Pulmonary artery endothelial cell (primary cell): ENCODE measurements around the gene CRABP2. TPM values are rescaled to one million over a fixed set of nuclear protein-coding genes. Genes with fewer than 3 reads are reported as not detected.
A peak's percentile ranks its signal among the peaks of the same experiment; 100 is the strongest.

ENCODE experiments used
- DNase-seq: peaks from one replicate; pipeline ENCODE4 v3.0.0-alpha.2; 2011; ENCODE audit warnings: low read depth, low spot score
- total RNA-seq: library from RNA; depleted of rRNA; stranded (reverse); fragments of >200 nt; gene quantifications from 2 replicates; pipeline ENCODE4 v1.2.3, GENCODE V29; 2014

CRABP2 gene
- total RNA-seq, 1 donor from 2014 or later: 0.46 TPM

GRCh38 chr1:156691665-156692440 lies 13.5 kb downstream of the CRABP2 start:
- DNase-seq: no peak

GRCh38 chr1:156691191-156691590 lies 14.2 kb downstream of the CRABP2 start:
- no peak for DNase-seq

GRCh38 chr1:156690675-156691036 lies 14.7 kb downstream of the CRABP2 start:
- no peak for DNase-seq

GRCh38 chr1:156689953-156690674 lies 15.3 kb downstream of the CRABP2 start:
- DNase-seq: no peak

GRCh38 chr1:156689035-156689952 lies 16.1 kb downstream of the CRABP2 start:
- DNase-seq: peak; percentile 39

- DNase-seq: no peak
Measured at GRCh38 chr1:156684227-156684782, 21.1 kb downstream of the CRABP2 start.

- no peak for DNase-seq
Measured at GRCh38 chr1:156682166-156682890, 23.1 kb downstream of the CRABP2 start.

- no peak for DNase-seq
Measured at GRCh38 chr1:156681196-156681960, 24.0 kb downstream of the CRABP2 start.

GRCh38 chr1:156680056-156680455 lies 25.3 kb downstream of the CRABP2 start:
- no peak for DNase-seq

- DNase-seq: no peak
Measured at GRCh38 chr1:156677616-156678596, 27.5 kb downstream of the CRABP2 start.

GRCh38 chr1:156676820-156677615 lies 28.4 kb downstream of the CRABP2 start, which contains the start of gene NES:
TSS of gene NES (minus strand) at chr1:156677407. CDS start at chr1:156677264, 143 bp downstream.
- DNase-seq: no peak

GRCh38 chr1:156676114-156676819 lies 29.1 kb downstream of the CRABP2 start:
- DNase-seq: no peak

GRCh38 chr1:156675210-156676113 lies 29.9 kb downstream of the CRABP2 start:
- DNase-seq: no peak

- no peak for DNase-seq
Measured at GRCh38 chr1:156673387-156674121, 31.8 kb downstream of the CRABP2 start.

- DNase-seq: no peak
Measured at GRCh38 chr1:156671804-156672203, 33.6 kb downstream of the CRABP2 start.
